ENCODE data around the gene KRTAP12-4. TPM values are rescaled to one million over a fixed set of nuclear protein-coding genes. Genes with fewer than 3 reads are reported as not detected.
A peak's percentile ranks its signal among the peaks of the same experiment; 100 is the strongest.

The KRTAP12-4 gene
- total RNA-seq, 3 donors from 2014 or later (not counting 1 experiment from before 2014, with no cell fraction given), result not detected

- DNase-seq (no peak), ATAC-seq (no peak)
- Mint-ChIP-seq H3K27ac (peak overlapping the region in 1 of 2 donors; percentile 95), H3K4me3 (no peak overlapping the region), H3K4me1 (peaks cover 29 to 47% of the 10 kb centered on the region in 2 donors), H3K36me3 (peaks cover 22% of the 10 kb centered on the region), H3K9me3 (peaks cover 5 to 18% of the 10 kb centered on the region in 2 donors), H3K27me3 (ENCODE audit: low read depth in 2 of 2) (peaks cover 0 to 2% of the 10 kb centered on the region in 2 donors)
- TF ChIP-seq CTCF (IDR thresholded peaks at IDR 0.05), result no peak
- 85% methylated on average over 8 of the region's 8 CpGs for WGBS (ENCODE audit: insufficient coverage)
- Histone ChIP-seq H3K27me3 (ENCODE audit: control insufficient read depth, insufficient read depth, low read length) (no peaks in the 10 kb centered on the region), H3K27ac (ENCODE audit: low read length) (no peak overlapping the region), H3K36me3 (ENCODE audit: control insufficient read depth, insufficient read depth, low read length) (no peaks in the 10 kb centered on the region), H3K4me3 (ENCODE audit: low read length) (no peak overlapping the region), H3K9me3 (ENCODE audit: control insufficient read depth, insufficient read depth, low read length) (peaks cover 4% of the 10 kb centered on the region), H3K4me1 (ENCODE audit: control insufficient read depth, insufficient read depth, low read length) (peaks cover 27% of the 10 kb centered on the region)
- intact Hi-C loops (cut with micrococcal nuclease), result no loop called here
Observed at GRCh38 chr21:44617071-44617501, 37.4 kb downstream of the KRTAP12-4 start.

- Mint-ChIP-seq H3K4me3 (no peak overlapping the region), H3K36me3 (peaks cover 22% of the 10 kb centered on the region), H3K9me3 (peaks cover 5 to 18% of the 10 kb centered on the region in 2 donors), H3K27me3 (ENCODE audit: low read depth in 2 of 2) (peaks cover 0 to 2% of the 10 kb centered on the region in 2 donors), H3K4me1 (peaks cover 29 to 47% of the 10 kb centered on the region in 2 donors), H3K27ac (peak overlapping the region in 1 of 2 donors; percentile 95)
- H3K4me1 ChIP-seq (ENCODE audit: control insufficient read depth, insufficient read depth, low read length), result peaks cover 31% of the 10 kb centered on the region
- ATAC-seq, result no peak
- H3K4me3 ChIP-seq (ENCODE audit: low read length), result no peak overlapping the region
- 90% methylated on average over 16 of the region's 16 CpGs for WGBS (ENCODE audit: insufficient coverage)
- peaks cover 9% of the 10 kb centered on the region for H3K9me3 ChIP-seq (ENCODE audit: control insufficient read depth, insufficient read depth, low read length)
- H3K36me3 ChIP-seq (ENCODE audit: control insufficient read depth, insufficient read depth, low read length), result no peaks in the 10 kb centered on the region
- no peak overlapping the region for H3K27ac ChIP-seq (ENCODE audit: low read length)
- TF ChIP-seq CTCF (IDR thresholded peaks at IDR 0.05), result no peak
- DNase-seq, result no peak
- intact Hi-C loops (cut with micrococcal nuclease), result no loop called here
- H3K27me3 ChIP-seq (ENCODE audit: control insufficient read depth, insufficient read depth, low read length), result no peaks in the 10 kb centered on the region
Observed at GRCh38 chr21:44616591-44616926, 37.9 kb downstream of the KRTAP12-4 start.

- Histone ChIP-seq H3K9me3 (ENCODE audit: control insufficient read depth, insufficient read depth, low read length) (peaks cover 14% of the 10 kb centered on the region), H3K27ac (ENCODE audit: low read length) (no peak overlapping the region), H3K4me3 (ENCODE audit: low read length) (no peak overlapping the region), H3K4me1 (ENCODE audit: control insufficient read depth, insufficient read depth, low read length) (peaks cover 31% of the 10 kb centered on the region), H3K36me3 (ENCODE audit: control insufficient read depth, insufficient read depth, low read length) (no peaks in the 10 kb centered on the region), H3K27me3 (ENCODE audit: control insufficient read depth, insufficient read depth, low read length) (no peaks in the 10 kb centered on the region)
- H3K4me1 Mint-ChIP-seq, result peaks cover 29 to 47% of the 10 kb centered on the region in 2 donors
- H3K36me3 Mint-ChIP-seq, result peaks cover 22% of the 10 kb centered on the region
- intact Hi-C loops (cut with micrococcal nuclease), result no loop called here
- DNase-seq (no peak), ATAC-seq (no peak)
- no peak overlapping the region for H3K4me3 Mint-ChIP-seq
- 89% methylated on average over 17 of the region's 17 CpGs for WGBS (ENCODE audit: insufficient coverage)
- TF ChIP-seq CTCF (IDR thresholded peaks at IDR 0.05), result no peak
- peak overlapping the region in 1 of 2 donors; percentile 95 for H3K27ac Mint-ChIP-seq
- peaks cover 5 to 21% of the 10 kb centered on the region in 2 donors for H3K9me3 Mint-ChIP-seq
- peaks cover 0 to 2% of the 10 kb centered on the region in 2 donors for H3K27me3 Mint-ChIP-seq (ENCODE audit: low read depth in 2 of 2)
Observed at GRCh38 chr21:44615911-44616590, 38.4 kb downstream of the KRTAP12-4 start.

GRCh38 chr21:44615466-44615865, 39.0 kb downstream of the KRTAP12-4 start:
- no peak overlapping the region for H3K27ac ChIP-seq (ENCODE audit: low read length)
- H3K4me3 Mint-ChIP-seq, result no peak overlapping the region
- peaks cover 2 to 18% of the 10 kb centered on the region in 2 donors for H3K9me3 Mint-ChIP-seq
- H3K4me3 ChIP-seq (ENCODE audit: low read length), result no peak overlapping the region
- no peak for DNase-seq
- no peak for TF ChIP-seq CTCF (IDR thresholded peaks at IDR 0.05)
- intact Hi-C loops (cut with micrococcal nuclease), result no loop called here
- H3K4me1 Mint-ChIP-seq, result peaks cover 25 to 44% of the 10 kb centered on the region in 2 donors
- no peak for ATAC-seq
- WGBS (ENCODE audit: insufficient coverage), result 88% methylated on average over 5 of the region's 8 CpGs
- H3K27me3 Mint-ChIP-seq (ENCODE audit: low read depth in 2 of 2), result peaks cover 0 to 2% of the 10 kb centered on the region in 2 donors
- no peak overlapping the region for H3K27ac Mint-ChIP-seq
- H3K36me3 Mint-ChIP-seq, result peaks cover 17% of the 10 kb centered on the region
- no peaks in the 10 kb centered on the region for H3K27me3 ChIP-seq (ENCODE audit: control insufficient read depth, insufficient read depth, low read length)
- peaks cover 31% of the 10 kb centered on the region for H3K4me1 ChIP-seq (ENCODE audit: control insufficient read depth, insufficient read depth, low read length)
- no peaks in the 10 kb centered on the region for H3K36me3 ChIP-seq (ENCODE audit: control insufficient read depth, insufficient read depth, low read length)
- H3K9me3 ChIP-seq (ENCODE audit: control insufficient read depth, insufficient read depth, low read length), result peaks cover 19% of the 10 kb centered on the region
